Tibial nerve (tissue), 4 donors: ENCODE data around the gene PIGQ. TPM values are rescaled to one million over a fixed set of nuclear protein-coding genes. Genes with fewer than 3 reads are reported as not detected.

Experiments used
- DNase-seq, 2 donors: peaks; one replicate each; pipeline ENCODE4 v3.0.0-alpha.2; 2019; ENCODE audit warnings: low spot score in 2 of 2
- H3K27ac ChIP-seq, 4 donors: fragments of 200-600 bp; sonication (generic) in 3 of 4; one replicate each; pipeline ENCODE4 v1.5.1; 2017 to 2019; ENCODE audit warnings: mild to moderate bottlenecking in 1 of 4
- H3K27me3 ChIP-seq, 2 donors: fragments of 200-600 bp; sonication (generic) in 1 of 2; one replicate each; pipeline versions ENCODE4 v1.5.1 to v1.6.0; 2017 to 2019
- H3K36me3 ChIP-seq, 3 donors: fragments of 200-600 bp; sonication (generic); one replicate each; pipeline ENCODE4 v1.5.1; 2018 to 2019
- H3K4me1 ChIP-seq, 4 donors: fragments of 200-600 bp; sonication (generic) in 3 of 4; one replicate each; pipeline ENCODE4 v1.5.1; 2017 to 2019
- H3K4me3 ChIP-seq, 4 donors: fragments of 200-600 bp; sonication (generic) in 3 of 4; one replicate each; pipeline ENCODE4 v1.5.1; 2017 to 2019; ENCODE audit warnings: mild to moderate bottlenecking in 1 of 4, moderate library complexity in 1 of 4
- H3K9me3 ChIP-seq, 4 donors: fragments of 200-600 bp; sonication (generic) in 3 of 4; one replicate each; pipeline ENCODE4 v1.5.1; 2017 to 2019
- CTCF ChIP-seq, 5 experiments: fragments of 200-600 bp in 3 of 5; fragments of 450-650 bp in 2 of 5; sonication (generic) in 3 of 5; IDR thresholded peaks; one replicate each; pipeline ENCODE4 v1.5.1; 2016 to 2019; ENCODE audit warnings: antibody characterized with exemption in 5 of 5, mild to moderate bottlenecking in 3 of 5, moderate library complexity in 2 of 5
- EP300 ChIP-seq, 2 donors: sonication (generic); formaldehyde crosslinking; IDR thresholded peaks; one replicate each; pipeline ENCODE4 v1.6.1; 2017; ENCODE audit warnings: antibody characterized with exemption in 2 of 2, mild to moderate bottlenecking in 1 of 2
- POLR2A ChIP-seq, 2 donors: fragments of 450-650 bp; IDR thresholded peaks; one replicate each; pipeline ENCODE4 v1.6.1; 2017; ENCODE audit warnings: antibody characterized with exemption in 2 of 2, mild to moderate bottlenecking in 2 of 2, moderate library complexity in 2 of 2
- WGBS, 2 donors: methylation state at CpG; one replicate each; pipeline ENCODE4 v1.1.5; 2018; 5-methylcytosine and 5-hydroxymethylcytosine counted together
- total RNA-seq, 4 donors: library from RNA; depleted of rRNA; stranded (reverse); fragments of >200 nt; gene quantifications; one replicate each; pipeline ENCODE4 v1.1.0, GENCODE V29; 2016

The PIGQ gene
- total RNA-seq, 4 donors from 2014 or later: 49.2 to 89.6 (median 71.8) TPM

GRCh38 chr16:578232-578869 is 8.6 kb downstream of the PIGQ start:
- H3K9me3 ChIP-seq: no peaks in the 10 kb centered on the region
- no peak for DNase-seq
- no peak overlapping the region for H3K27ac ChIP-seq
- WGBS, 2 donors: 82 to 84% methylated on average over 17 to 21 of the region's 24 CpGs
- H3K27me3 ChIP-seq: no peaks in the 10 kb centered on the region
- peaks cover 0 to 78% (median 0%) of the 10 kb centered on the region in 3 donors for H3K36me3 ChIP-seq
- TF ChIP-seq CTCF (IDR thresholded peaks at IDR 0.05) (no peak), POLR2A (IDR thresholded peaks at IDR 0.05) (no peak), EP300 (IDR thresholded peaks at IDR 0.05) (no peak)
- H3K4me3 ChIP-seq: no peak overlapping the region
- H3K4me1 ChIP-seq: peaks cover 0 to 14% (median 0%) of the 10 kb centered on the region in 4 donors

GRCh38 chr16:578870-579405 is 9.2 kb downstream of the PIGQ start:
- WGBS, 2 donors: 24 to 28% methylated on average over 12 to 15 of the region's 34 CpGs

GRCh38 chr16:580141-580945 is 10.6 kb downstream of the PIGQ start:
- no peaks in the 10 kb centered on the region for H3K9me3 ChIP-seq
- H3K27me3 ChIP-seq: no peaks in the 10 kb centered on the region
- H3K4me3 ChIP-seq: no peak overlapping the region
- peaks cover 0 to 23% (median 0%) of the 10 kb centered on the region in 4 donors for H3K4me1 ChIP-seq
- no peak for TF ChIP-seq POLR2A (IDR thresholded peaks at IDR 0.05)
- WGBS, 2 donors: 77 to 89% methylated on average over 13 to 15 of the region's 27 CpGs
- peaks cover 0 to 62% (median 0%) of the 10 kb centered on the region in 3 donors for H3K36me3 ChIP-seq
- DNase-seq: no peak
- H3K27ac ChIP-seq: no peak overlapping the region

More at GRCh38 chr16:578870-579405, 9.2 kb downstream of the PIGQ start:
- DNase-seq: peak; percentile 43 to 51
- Histone ChIP-seq H3K4me3 (peak overlapping the region in 1 of 4 donors; percentile 17), H3K36me3 (peaks cover 0 to 76% (median 0%) of the 10 kb centered on the region in 3 donors), H3K9me3 (no peaks in the 10 kb centered on the region), H3K27me3 (no peaks in the 10 kb centered on the region), H3K4me1 (peaks cover 0 to 17% (median 0%) of the 10 kb centered on the region in 4 donors), H3K27ac (no peak overlapping the region)
- TF ChIP-seq CTCF (IDR thresholded peaks at IDR 0.05) (peak; percentile 63 to 79 (median 77)), POLR2A (IDR thresholded peaks at IDR 0.05) (no peak)

GRCh38 chr16:580946-581498 is 11.3 kb downstream of the PIGQ start:
- WGBS, 2 donors: 95 to 99% methylated on average over 15 to 19 of the region's 19 CpGs
- DNase-seq: no peak
- Histone ChIP-seq H3K4me3 (no peak overlapping the region), H3K4me1 (peaks cover 0 to 26% (median 0%) of the 10 kb centered on the region in 4 donors), H3K27me3 (no peaks in the 10 kb centered on the region), H3K9me3 (no peaks in the 10 kb centered on the region), H3K36me3 (peaks cover 0 to 55% (median 0%) of the 10 kb centered on the region in 3 donors), H3K27ac (no peak overlapping the region)
- TF ChIP-seq POLR2A (IDR thresholded peaks at IDR 0.05): no peak
- TF ChIP-seq CTCF (IDR thresholded peaks at IDR 0.05): no peak
- no peak for TF ChIP-seq EP300 (IDR thresholded peaks at IDR 0.05)

- WGBS, 2 donors: 85 to 89% methylated on average over 17 of the region's 18 CpGs
- H3K27ac ChIP-seq: peak overlapping the region in 1 of 4 donors; percentile 11
- DNase-seq: no peak
- H3K27me3 ChIP-seq: no peaks in the 10 kb centered on the region
- peaks cover 0 to 44% (median 0%) of the 10 kb centered on the region in 3 donors for H3K36me3 ChIP-seq
- no peaks in the 10 kb centered on the region for H3K9me3 ChIP-seq
- peaks cover 0 to 38% (median 3%) of the 10 kb centered on the region in 4 donors for H3K4me1 ChIP-seq
- no peak overlapping the region for H3K4me3 ChIP-seq
- TF ChIP-seq CTCF (IDR thresholded peaks at IDR 0.05): no peak
- TF ChIP-seq POLR2A (IDR thresholded peaks at IDR 0.05): no peak
- no peak for TF ChIP-seq EP300 (IDR thresholded peaks at IDR 0.05)
These were observed 12.4 kb downstream of the PIGQ start for GRCh38 chr16:582218-582613.
